HEK293 (cell line): ENCODE results near the gene MED16.

Source experiments
- KLF1 ChIP-seq: fragments of 450-650 bp; formaldehyde crosslinking; IDR thresholded peaks from 2 replicates; pipeline ENCODE4 v1.5.1; 2016; ENCODE audit warnings: missing biosample characterization, missing genetic modification characterization
- ZBTB17 ChIP-seq: fragments of 450-650 bp; formaldehyde crosslinking; IDR thresholded peaks from 2 replicates; pipeline ENCODE4 v1.5.1; 2016; ENCODE audit warnings: missing biosample characterization, missing genetic modification characterization
- ZNF121 ChIP-seq: fragments of 450-650 bp; formaldehyde crosslinking; IDR thresholded peaks from 2 replicates; pipeline ENCODE4 v1.5.1; 2016; ENCODE audit warnings: missing biosample characterization, missing genetic modification characterization
- ZNF174 ChIP-seq: fragments of 450-650 bp; formaldehyde crosslinking; IDR thresholded peaks from 2 replicates; pipeline ENCODE4 v1.5.0; 2017; ENCODE audit warnings: missing biosample characterization, mild to moderate bottlenecking, missing genetic modification characterization
- ZNF341 ChIP-seq: fragments of 450-650 bp; formaldehyde crosslinking; IDR thresholded peaks from 2 replicates; pipeline ENCODE4; 2016; ENCODE audit warnings: low read depth, missing biosample characterization, missing genetic modification characterization
- ZNF501 ChIP-seq: fragments of 450-650 bp; formaldehyde crosslinking; IDR thresholded peaks from 2 replicates; pipeline ENCODE4 v1.5.1; 2016; ENCODE audit warnings: missing biosample characterization, missing genetic modification characterization
- ZNF521 ChIP-seq: fragments of 450-650 bp; formaldehyde crosslinking; IDR thresholded peaks from 2 replicates; pipeline ENCODE4 v1.5.1; 2017; ENCODE audit warnings: missing biosample characterization, mild to moderate bottlenecking, missing genetic modification characterization
- ZNF561 ChIP-seq: fragments of 450-650 bp; IDR thresholded peaks from 2 replicates; pipeline ENCODE4 v1.5.1; 2018; ENCODE audit warnings: missing biosample characterization, missing genetic modification characterization, borderline replicate concordance
- ZNF701 ChIP-seq: fragments of 450-650 bp; formaldehyde crosslinking; IDR thresholded peaks from 2 replicates; pipeline ENCODE4 v1.5.1; 2016; ENCODE audit warnings: missing biosample characterization, missing genetic modification characterization
- ZNF777 ChIP-seq: fragments of 450-650 bp; formaldehyde crosslinking; IDR thresholded peaks from 2 replicates; pipeline ENCODE4 v1.5.1; 2017; ENCODE audit warnings: missing biosample characterization, missing genetic modification characterization, borderline replicate concordance
- TF ChIP-seq, protein P1 (sequence below): fragments of 450-650 bp; formaldehyde crosslinking; IDR thresholded peaks from 2 replicates; pipeline ENCODE4 v1.5.1; 2016; ENCODE audit warnings: missing biosample characterization, missing genetic modification characterization

DNA sequence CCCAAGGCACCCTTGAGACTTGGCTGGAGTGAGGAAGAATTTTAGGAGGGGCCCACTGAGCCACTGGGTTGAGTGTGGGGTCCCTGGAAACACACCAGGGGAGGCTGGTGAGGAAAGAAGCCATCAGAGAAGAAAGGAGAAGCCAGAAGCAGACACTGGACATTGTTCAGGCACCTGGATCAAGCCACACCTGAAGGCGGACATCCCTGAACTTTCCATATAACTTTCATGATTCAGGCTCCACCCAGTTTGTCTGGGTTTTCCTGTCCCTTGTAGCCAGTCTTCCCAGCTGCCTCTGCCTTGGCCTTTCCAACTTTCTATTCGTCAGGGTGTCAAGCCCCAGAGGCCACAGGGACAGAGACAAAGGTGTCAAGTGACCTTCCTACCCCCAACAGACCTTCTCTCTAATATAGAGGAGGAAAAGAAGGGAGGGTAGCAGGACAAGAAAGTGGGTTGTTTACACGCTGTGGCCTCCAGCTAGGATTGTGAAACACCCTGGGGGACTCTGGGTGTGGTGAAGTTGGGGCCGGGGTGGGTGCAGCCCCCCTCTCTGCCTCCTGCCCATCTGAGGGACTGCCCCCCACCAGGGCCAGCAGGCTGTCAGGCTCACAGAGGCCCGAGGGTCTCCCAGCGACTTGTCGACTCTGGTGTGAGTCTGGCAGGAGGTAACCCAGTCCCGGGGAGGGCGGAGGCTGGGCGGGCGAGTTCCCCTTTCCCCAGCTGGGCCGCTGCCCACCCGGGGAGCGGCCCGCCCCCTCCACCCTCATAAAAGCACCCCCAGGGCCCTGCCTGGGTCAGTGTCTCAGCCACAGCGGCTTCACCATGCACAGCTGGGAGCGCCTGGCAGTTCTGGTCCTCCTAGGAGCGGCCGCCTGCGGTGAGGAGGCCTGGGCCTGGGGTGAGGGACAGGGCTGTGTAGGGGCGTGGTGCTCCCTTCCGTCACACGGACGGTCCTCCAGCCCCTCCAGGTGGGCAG, 33.8 kb downstream of the MED16 start, which contains the start of gene CFD:
- no peak for TF ChIP-seq ZNF341 (tag by site-specific recombination)
- TF ChIP-seq ZNF501 (tag by site-specific recombination) = no peak
- no peak for TF ChIP-seq ZNF521 (tag by site-specific recombination)
- TF ChIP-seq ZNF777 = no peak
- TF ChIP-seq, protein P1, sequence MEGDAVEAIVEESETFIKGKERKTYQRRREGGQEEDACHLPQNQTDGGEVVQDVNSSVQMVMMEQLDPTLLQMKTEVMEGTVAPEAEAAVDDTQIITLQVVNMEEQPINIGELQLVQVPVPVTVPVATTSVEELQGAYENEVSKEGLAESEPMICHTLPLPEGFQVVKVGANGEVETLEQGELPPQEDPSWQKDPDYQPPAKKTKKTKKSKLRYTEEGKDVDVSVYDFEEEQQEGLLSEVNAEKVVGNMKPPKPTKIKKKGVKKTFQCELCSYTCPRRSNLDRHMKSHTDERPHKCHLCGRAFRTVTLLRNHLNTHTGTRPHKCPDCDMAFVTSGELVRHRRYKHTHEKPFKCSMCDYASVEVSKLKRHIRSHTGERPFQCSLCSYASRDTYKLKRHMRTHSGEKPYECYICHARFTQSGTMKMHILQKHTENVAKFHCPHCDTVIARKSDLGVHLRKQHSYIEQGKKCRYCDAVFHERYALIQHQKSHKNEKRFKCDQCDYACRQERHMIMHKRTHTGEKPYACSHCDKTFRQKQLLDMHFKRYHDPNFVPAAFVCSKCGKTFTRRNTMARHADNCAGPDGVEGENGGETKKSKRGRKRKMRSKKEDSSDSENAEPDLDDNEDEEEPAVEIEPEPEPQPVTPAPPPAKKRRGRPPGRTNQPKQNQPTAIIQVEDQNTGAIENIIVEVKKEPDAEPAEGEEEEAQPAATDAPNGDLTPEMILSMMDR (tag by site-specific recombination) = no peak
- peak; percentile 92 for TF ChIP-seq KLF1 (tag by site-specific recombination)
- no peak for TF ChIP-seq ZNF174 (tag by site-specific recombination)
- TF ChIP-seq ZBTB17 (tag by site-specific recombination) = no peak
- TF ChIP-seq ZNF121 (tag by site-specific recombination) = no peak
- TF ChIP-seq ZNF701 = no peak
- TF ChIP-seq ZNF561 = no peak
